Tibial artery (tissue), 4 donors: Measurements from ENCODE around the gene ZNF205.
A peak's percentile ranks its signal among the peaks of the same experiment; 100 is the strongest.

Source experiments
- DNase-seq, 2 donors: peaks; one replicate each; pipeline ENCODE4 v3.0.0-alpha.2; 2019
- H3K27ac ChIP-seq, 2 donors: fragments of 200-600 bp; sonication (generic) in 1 of 2; 1 replicate in 1 of 2; 2 replicates in 1 of 2; pipeline ENCODE4 v1.5.1; 2018 to 2019; ENCODE audit warnings: mild to moderate bottlenecking in 1 of 2
- H3K27me3 ChIP-seq, 2 donors: fragments of 200-600 bp; sonication (generic) in 1 of 2; one replicate each; pipeline versions ENCODE4 v1.5.1 to v1.6.0; 2016 to 2019
- H3K36me3 ChIP-seq, 3 donors: fragments of 200-600 bp; sonication (generic) in 2 of 3; one replicate each; pipeline ENCODE4 v1.5.1; 2016 to 2019; ENCODE audit warnings: mild to moderate bottlenecking in 2 of 3
- H3K4me1 ChIP-seq, 4 donors: fragments of 200-600 bp; sonication (generic) in 2 of 4; 1 replicate in 3 of 4; 2 replicates in 1 of 4; pipeline ENCODE4 v1.5.1; 2016 to 2019
- H3K4me3 ChIP-seq, 2 donors: fragments of 200-600 bp; sonication (generic) in 1 of 2; 1 replicate in 1 of 2; 2 replicates in 1 of 2; pipeline ENCODE4 v1.5.1; 2018 to 2019; ENCODE audit warnings: mild to moderate bottlenecking in 2 of 2
- H3K9me3 ChIP-seq, 3 donors: fragments of 200-600 bp; sonication (generic) in 1 of 3; one replicate each; pipeline ENCODE4 v1.5.1; 2016 to 2019
- CTCF ChIP-seq, 2 experiments: fragments of 200-600 bp in 1 of 2; fragments of 450-650 bp in 1 of 2; IDR thresholded peaks; one replicate each; pipeline ENCODE4 v1.5.1; 2017 to 2019; ENCODE audit warnings: antibody characterized with exemption in 2 of 2, mild to moderate bottlenecking in 1 of 2, moderate library complexity in 1 of 2
- intact Hi-C: fragments of 100-400 bp; cut with DNase I; formaldehyde crosslinking; loops from one replicate; pipeline ENCODE4 v1.15.0; 2023; ENCODE audit warnings: low total_unique reads

Gene ZNF205

GRCh38 chr16:3084491-3084890 lies 27.9 kb upstream of the ZNF205 start:
- DNase-seq = no peak
- intact Hi-C loops = no loop called here
- H3K27ac ChIP-seq = no peak overlapping the region
- no peaks in the 10 kb centered on the region for H3K9me3 ChIP-seq
- H3K36me3 ChIP-seq = no peaks in the 10 kb centered on the region
- H3K4me3 ChIP-seq = no peak overlapping the region
- no peaks in the 10 kb centered on the region for H3K4me1 ChIP-seq
- H3K27me3 ChIP-seq = peaks cover 0 to 28% of the 10 kb centered on the region in 2 donors
- no peak for TF ChIP-seq CTCF (IDR thresholded peaks at IDR 0.05)

GRCh38 chr16:3084969-3085670 lies 27.3 kb upstream of the ZNF205 start:
- Histone ChIP-seq H3K9me3 (no peaks in the 10 kb centered on the region), H3K27me3 (peaks cover 0 to 35% of the 10 kb centered on the region in 2 donors), H3K36me3 (no peaks in the 10 kb centered on the region), H3K4me3 (no peak overlapping the region), H3K4me1 (no peaks in the 10 kb centered on the region), H3K27ac (no peak overlapping the region)
- no peak for TF ChIP-seq CTCF (IDR thresholded peaks at IDR 0.05)
- DNase-seq = no peak
- intact Hi-C loops = no loop called here

GRCh38 chr16:3085868-3086595 lies 26.4 kb upstream of the ZNF205 start:
- Histone ChIP-seq H3K4me3 (peak overlapping the region; percentile 19 to 28), H3K9me3 (no peaks in the 10 kb centered on the region), H3K27ac (no peak overlapping the region)

GRCh38 chr16:3086596-3087242 lies 25.7 kb upstream of the ZNF205 start:
- DNase-seq = no peak
- H3K4me3 ChIP-seq = peak overlapping the region; percentile 19 to 28

More at GRCh38 chr16:3085868-3086595, 26.4 kb upstream of the ZNF205 start:
- Histone ChIP-seq H3K4me1 (no peaks in the 10 kb centered on the region), H3K36me3 (no peaks in the 10 kb centered on the region), H3K27me3 (peaks cover 0 to 41% of the 10 kb centered on the region in 2 donors)
- no peak for TF ChIP-seq CTCF (IDR thresholded peaks at IDR 0.05)
- intact Hi-C loops = no loop called here
- DNase-seq = no peak

More at GRCh38 chr16:3086596-3087242, 25.7 kb upstream of the ZNF205 start:
- no peak for TF ChIP-seq CTCF (IDR thresholded peaks at IDR 0.05)
- intact Hi-C loops = no loop called here
- no peaks in the 10 kb centered on the region for H3K36me3 ChIP-seq
- H3K27me3 ChIP-seq = peaks cover 0 to 48% of the 10 kb centered on the region in 2 donors
- no peaks in the 10 kb centered on the region for H3K4me1 ChIP-seq
- H3K27ac ChIP-seq = no peak overlapping the region
- no peaks in the 10 kb centered on the region for H3K9me3 ChIP-seq
